ENCODE results near the gene TICAM1.
A peak's percentile ranks its signal among the peaks of the same experiment; 100 is the strongest.
"Not testable (repeated sequence)": the region's sequence is repeated elsewhere in the genome, so short reads cannot be mapped to it uniquely, and the experiment has no call there.

TICAM1 gene

DNA sequence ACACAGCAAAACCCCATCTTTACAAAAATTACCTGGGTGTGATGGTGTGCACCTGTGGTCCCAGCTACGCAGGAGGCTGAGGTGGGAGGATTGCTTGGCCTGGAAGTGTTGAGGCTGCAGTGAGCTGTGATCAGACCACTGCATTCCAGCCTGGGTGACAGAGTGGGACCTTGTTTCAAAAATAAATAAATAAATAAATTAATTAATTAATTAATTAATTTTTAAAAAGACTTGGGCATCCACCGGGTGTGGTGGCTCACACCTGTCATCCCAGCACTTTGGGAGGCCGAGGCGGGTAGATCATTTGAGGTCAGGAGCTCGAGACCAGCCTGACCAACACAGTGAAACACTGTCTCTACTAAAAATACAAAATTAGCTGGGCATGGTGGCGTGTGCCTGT is 26.4 kb downstream of the TICAM1 start:
- not testable (repeated sequence) for DNase-seq (ENCODE audit: low spot score)

DNA sequence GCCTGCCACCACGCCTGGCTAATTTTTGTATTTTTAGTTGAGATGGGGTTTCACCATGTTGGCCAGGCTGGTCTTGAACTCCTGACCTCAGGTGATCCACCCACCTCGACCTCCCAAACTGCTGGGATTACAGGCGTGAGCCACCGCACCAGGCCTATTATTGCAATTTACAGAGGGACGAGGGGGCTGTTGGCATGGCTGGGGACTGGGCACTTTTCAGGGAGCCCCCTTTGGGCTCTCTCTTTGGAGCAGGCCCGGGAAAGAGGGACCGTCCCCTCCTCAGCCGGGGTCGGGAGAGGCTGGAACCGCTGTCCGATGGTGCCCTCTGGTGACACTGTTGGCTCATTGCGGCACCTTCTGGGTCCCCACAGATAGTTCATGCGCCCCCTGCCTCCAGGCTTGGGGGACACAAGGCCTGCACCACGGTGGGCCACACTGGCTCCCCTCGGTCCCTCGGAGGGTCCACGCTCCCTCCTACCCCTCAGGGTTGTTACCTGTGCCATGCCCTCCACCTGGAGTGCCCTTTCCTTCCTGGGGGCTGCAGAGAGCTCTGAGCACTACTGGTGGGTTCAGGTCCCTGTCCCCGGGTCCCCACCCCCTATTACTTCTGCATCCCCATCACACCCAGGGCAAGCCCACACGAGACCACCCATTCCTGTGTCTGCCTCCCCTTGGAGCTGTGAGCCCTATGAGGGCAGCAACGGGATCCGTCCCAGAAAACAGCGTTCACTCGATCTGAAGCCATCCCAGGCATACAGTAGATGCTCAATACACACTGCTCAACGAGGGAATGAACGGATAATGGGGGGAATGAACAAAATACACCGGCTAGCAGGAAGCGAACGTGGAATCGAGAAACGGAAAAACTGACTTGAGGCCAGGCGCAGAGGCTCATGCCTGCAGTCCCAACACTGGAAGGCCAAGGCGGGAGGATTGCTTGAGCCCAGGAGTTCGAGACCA is 27.5 kb downstream of the TICAM1 start:
- DNase-seq (ENCODE audit: low spot score), result peak; percentile 52

DNA sequence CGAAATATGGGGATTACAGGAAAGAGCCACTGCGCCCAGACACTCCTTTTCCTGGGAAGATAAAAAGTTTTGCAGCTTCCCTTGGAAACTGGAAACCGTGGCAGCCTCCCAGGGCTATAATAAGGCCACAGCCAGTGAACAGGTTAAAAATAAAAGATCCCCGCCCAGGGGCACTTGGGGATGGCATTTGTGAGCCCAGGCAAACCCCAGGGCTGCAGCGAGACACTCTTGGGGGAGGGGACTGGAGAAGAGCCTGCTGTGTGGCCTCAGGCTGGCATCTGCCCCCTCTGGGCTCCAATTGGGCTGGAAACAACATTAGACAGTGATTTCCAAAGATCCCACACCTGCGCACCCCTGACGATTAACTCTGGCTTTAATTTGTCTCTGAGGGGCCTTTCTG is 28.8 kb downstream of the TICAM1 start:
- no peak for DNase-seq (ENCODE audit: low spot score)

DNA sequence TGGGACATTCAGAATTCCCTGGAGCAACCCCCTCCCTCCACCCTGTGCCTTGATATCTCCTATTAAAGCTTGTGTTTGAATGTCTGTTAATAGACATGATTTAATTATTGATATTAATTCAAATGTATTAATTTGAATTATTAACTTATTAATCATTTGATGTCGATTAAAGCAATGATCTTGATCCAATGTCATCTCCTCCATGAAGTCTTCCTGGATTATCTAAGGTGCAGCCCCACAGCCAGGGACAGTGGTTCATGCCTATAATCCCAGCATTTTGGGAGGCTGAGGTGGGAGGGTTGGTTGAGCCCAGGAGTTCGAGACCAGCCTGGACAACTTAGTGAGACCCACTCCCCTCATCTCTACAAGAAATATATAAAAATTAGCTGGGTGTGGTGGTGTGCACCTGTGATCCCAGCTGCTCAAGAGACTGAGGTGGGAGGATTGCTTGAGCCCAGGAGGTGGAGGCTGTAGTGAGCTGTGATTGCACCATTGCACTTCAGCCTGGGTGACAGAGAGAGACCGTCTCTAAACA is 30.4 kb downstream of the TICAM1 start:
- DNase-seq (ENCODE audit: low spot score), result no peak

DNA sequence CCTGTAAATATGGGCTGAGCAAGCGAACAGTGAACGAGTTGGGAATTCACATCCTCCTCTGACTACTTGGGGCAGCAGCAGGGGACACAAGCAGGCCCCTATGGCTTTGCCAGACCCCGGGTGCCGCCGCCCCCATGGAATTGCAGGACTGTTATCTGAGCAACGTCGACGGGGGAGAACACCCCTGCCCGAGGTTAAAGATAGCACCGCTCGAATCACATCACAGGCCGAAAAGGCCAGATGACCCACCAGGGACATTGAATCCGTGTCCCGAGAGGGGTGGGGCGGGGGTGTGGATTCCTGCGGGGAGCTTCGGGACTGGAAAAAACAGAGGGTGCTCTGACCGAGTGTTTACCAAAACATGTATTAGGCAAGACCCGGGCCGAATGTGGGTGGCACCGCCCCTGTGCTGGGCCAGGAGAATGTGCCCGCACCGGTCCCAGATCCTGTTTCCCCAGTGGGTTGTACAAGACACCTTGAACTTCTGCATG is 30.9 kb downstream of the TICAM1 start:
- no peak for DNase-seq (ENCODE audit: low spot score)

DNA sequence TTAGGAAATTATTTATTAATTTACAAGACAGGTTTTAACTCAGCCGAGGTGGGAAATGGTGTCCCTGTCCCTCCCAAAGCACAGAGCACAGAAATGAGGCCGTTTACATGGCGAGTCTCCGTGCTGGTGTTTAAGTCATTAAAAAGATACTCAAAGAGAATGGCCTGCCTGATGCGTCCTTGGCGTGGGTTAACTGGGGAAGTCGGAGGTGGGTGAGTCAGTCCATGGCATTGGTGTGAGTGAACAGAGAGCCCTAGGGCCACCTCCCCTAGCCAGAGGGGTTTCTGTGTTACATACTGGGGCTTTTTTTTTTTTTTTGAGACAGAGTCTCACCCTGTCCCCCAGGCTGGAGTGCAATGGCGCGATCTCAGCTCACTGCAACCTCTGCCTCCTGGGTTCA is 36.1 kb downstream of the TICAM1 start:
- DNase-seq (ENCODE audit: low spot score), result no peak

DNA sequence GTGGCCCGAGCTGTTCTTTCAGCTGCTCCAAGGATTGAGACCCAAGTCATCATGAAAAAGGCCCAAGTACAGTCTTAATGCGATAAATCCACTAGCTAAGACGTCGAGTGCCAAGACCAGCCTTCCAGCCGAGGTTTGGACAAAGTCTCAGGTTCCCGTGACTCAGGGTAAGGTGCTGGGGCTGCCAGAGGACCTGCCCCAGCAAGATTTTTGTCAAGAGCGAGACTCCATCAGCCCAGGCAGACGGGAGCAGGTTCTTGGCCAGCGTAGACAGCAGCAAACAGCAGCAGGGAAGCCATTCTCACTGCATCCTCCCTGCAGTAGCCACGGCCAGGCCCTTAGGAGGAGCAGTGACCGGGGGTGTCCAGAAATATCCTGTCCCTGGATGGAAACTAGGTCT is 36.5 kb downstream of the TICAM1 start:
- DNase-seq (ENCODE audit: low spot score), result no peak

DNA sequence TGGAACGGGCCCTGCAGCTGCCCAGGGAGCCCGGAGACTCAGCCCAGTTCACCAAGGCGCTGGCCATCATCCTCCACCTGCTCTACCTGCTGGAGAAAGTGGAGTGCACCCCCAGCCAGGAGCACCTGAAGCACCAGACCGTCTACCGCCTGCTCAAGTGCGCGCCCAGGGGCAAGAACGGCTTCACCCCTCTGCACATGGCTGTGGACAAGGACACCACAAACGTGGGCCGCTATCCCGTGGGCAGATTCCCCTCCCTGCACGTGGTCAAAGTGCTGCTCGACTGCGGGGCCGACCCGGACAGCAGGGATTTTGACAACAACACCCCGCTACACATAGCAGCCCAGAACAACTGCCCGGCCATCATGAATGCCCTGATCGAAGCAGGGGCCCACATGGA is 38.2 kb downstream of the TICAM1 start:
- DNase-seq (ENCODE audit: low spot score), result not testable (repeated sequence)

DNA sequence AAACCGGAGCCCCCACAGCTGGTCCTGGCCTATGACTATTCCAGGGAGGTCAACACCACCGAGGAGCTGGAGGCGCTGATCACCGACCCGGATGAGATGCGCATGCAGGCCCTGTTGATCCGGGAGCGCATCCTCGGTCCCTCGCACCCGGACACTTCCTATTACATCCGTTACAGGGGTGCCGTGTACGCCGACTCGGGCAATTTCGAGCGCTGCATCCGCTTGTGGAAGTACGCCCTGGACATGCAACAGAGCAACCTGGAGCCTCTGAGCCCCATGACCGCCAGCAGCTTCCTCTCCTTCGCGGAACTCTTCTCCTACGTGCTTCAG is 38.7 kb downstream of the TICAM1 start:
- DNase-seq (ENCODE audit: low spot score), result not testable (repeated sequence)

DNA sequence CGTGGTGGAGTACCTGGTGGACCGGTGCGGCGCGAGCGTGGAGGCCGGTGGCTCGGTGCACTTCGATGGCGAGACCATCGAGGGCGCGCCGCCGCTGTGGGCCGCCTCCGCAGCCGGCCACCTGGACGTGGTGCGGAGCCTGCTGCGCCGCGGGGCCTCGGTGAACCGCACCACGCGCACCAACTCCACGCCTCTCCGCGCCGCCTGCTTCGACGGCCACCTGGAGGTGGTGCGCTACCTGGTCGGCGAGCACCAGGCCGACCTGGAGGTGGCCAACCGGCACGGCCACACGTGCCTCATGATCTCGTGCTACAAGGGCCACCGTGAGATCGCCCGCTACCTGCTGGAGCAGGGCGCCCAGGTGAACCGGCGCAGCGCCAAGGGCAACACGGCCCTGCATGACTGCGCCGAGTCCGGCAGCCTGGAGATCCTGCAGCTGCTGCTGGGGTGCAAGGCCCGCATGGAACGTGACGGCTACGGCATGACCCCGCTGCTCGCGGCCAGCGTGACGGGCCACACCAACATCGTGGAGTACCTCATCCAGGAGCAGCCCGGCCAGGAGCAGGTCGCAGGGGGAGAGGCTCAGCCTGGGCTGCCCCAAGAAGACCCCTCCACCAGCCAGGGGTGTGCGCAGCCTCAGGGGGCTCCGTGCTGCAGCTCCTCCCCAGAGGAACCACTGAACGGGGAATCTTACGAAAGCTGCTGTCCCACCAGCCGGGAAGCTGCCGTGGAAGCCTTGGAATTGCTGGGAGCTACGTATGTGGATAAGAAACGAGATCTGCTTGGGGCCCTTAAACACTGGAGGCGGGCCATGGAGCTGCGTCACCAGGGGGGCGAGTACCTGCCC is 39.3 kb downstream of the TICAM1 start:
- not testable (repeated sequence) for DNase-seq (ENCODE audit: low spot score)

DNA sequence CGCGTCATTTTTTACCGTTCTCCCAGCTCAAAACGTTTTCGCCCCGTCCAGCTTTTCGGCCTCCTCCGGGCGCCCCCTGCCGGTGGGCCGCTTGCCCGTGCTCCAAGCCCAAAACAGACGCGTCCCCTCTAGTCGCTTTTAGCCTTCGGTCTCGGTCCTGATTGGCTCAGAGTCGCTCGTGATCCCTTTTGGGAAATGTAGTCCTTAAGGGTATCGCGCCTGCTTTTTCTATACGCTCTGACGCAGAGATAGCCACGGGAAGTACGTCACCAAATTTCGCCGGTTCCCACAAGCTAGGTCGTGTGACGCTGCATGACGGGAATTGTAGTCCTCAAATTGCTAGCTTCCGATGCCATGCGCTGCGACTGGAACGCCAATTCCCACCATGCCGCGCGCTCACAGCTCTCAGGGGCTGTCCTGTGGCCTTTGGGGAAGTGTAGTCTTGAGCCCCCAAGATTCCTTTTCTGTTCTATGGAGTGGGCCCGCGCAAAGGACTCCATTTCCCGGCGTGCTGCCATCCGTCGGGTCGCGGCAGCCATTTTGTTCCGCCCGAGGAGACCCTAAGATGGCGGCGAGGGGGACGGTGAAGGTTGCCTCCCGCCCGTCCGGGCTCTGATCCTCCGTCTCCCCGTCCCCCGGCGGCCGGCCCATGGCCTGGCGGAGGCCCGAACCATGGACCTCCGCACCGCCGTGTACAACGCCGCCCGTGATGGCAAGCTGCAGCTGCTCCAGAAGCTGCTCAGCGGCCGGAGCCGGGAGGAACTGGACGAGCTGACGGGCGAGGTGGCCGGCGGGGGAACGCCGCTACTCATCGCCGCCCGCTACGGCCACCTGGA is 40.1 kb downstream of the TICAM1 start, which contains the start of gene FEM1A:
TSS of gene FEM1A (plus strand) at position 552 of the 836 bp plus-strand sequence. CDS start at position 673, 121 bp downstream.
- DNase-seq (ENCODE audit: low spot score), result peak; percentile 98

DNA sequence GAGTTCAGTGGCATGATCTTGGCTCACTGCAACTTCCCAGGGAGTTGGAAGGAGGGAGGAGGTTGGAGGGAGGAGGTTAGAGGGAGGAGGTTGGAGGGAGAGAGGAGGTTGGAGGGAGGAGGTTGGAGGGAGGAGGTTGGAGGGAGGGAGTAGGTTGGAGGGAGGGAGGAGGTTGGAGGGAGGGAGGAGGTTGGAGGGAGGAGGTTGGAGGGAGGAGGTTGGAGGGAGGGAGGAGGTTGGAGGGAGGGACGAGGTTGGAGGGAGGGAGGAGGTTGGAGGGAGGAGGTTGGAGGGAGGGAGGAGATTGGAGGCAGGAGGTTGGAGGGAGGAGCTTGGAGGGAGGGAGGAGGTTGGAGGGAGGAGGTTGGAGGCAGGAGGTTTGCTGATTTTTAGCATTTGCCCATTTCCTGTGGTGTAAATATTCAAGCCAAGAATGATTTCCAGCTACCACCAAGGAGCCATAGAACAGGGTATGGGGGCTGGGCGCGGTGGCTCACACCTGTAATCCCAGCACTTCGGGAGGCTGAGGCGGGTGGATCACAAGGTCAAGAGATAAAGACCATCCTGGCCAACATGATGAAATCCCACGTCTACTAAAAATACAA is 45.0 kb downstream of the TICAM1 start:
- not testable (repeated sequence) for DNase-seq (ENCODE audit: low spot score)

DNA sequence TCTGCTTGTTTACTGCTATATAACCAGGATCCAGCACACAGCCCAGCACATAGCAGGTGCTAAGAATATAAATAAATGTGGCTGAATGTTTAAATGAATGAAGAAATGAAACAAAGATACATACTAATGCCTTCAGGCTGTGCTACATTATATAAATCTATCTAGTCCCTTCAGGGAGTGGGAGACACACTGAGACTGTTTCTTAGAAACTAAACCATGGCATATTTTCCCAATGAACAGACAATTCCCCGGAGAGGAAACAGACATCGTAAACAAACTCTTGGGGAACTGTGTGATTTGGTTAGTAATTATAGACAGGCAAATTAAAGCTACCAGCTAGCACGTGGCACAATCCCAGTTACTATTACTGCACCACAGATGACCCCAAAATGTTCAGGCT is 49.7 kb downstream of the TICAM1 start:
- no peak for DNase-seq (ENCODE audit: low spot score)

DNA sequence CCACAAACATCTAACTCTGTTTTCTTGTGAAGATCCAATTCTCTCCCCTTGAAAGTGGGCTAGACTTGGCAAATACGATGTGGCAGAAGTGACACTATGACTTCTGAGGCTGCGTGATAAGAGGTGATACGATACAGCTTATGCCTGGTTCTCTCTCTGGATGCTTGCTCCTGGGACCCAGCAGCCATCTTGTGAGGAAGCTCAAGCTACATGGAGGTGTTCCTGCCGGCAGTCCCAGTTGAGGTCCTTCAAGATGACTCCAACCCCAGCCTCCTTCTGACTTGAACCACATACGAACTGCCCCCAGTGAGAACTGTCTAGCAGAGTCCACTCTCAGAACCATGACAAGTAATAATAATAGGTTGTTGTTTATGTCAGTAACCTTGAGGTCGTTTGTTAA is 50.7 kb downstream of the TICAM1 start:
- no peak for DNase-seq (ENCODE audit: low spot score)

DNA sequence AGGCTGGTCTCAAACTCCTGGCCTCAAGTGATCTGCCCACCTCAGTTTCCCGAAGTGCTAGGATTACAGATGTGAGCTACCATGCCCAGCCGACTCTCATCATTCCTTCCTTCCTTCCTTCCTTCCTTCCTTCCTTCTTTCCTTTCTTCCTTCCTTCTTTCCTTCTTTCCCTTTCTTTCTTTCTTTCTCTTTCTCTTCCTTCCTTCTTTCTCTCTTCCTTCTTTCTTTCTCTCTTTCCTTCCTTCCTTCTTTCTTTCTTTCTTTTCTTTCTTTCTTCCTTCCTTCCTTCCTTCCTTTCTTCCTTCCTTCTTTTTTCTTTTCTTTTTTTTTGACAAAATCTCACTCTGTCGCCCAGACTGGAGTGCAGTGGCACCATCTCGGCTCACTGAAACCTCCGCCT is 53.4 kb downstream of the TICAM1 start:
- DNase-seq (ENCODE audit: low spot score), result not testable (repeated sequence)

DNA sequence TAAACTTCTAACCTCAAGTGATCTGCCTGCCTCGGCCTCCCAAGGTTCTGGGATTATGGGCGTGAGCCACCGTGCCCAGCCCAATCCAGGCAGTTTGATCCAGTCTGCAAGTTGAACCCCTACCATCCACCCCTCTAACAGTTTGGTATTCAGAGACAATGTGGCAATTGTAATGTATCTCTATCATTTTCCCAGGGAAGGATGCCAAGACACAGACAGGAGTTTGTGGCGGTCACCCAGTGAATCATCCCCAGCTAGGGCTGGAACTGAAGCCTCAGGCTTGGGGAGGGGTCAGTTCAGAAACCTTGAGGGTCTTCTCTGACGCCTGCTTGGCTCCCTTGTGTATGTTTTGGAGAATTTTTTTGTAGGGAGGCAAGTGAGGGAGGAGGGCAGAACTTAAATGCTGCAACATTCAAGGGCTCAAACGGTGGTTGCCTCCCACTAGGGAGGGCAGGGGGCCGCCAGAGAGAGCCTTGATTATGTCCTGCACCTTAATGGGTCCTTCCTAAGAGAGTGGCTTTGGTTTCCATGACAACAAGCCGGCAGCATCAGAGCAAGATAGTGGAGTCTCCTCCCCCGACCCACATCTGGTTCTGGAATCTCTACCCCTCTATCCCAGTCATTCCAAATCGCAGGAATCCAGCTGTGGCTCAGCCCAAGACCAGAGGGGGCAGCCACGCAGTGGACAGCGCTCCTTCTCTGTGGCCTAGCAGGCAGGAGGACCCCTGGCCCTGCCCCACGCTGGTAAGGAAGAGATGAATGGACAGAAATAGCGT is 54.9 kb downstream of the TICAM1 start:
- no peak for DNase-seq (ENCODE audit: low spot score)

DNA sequence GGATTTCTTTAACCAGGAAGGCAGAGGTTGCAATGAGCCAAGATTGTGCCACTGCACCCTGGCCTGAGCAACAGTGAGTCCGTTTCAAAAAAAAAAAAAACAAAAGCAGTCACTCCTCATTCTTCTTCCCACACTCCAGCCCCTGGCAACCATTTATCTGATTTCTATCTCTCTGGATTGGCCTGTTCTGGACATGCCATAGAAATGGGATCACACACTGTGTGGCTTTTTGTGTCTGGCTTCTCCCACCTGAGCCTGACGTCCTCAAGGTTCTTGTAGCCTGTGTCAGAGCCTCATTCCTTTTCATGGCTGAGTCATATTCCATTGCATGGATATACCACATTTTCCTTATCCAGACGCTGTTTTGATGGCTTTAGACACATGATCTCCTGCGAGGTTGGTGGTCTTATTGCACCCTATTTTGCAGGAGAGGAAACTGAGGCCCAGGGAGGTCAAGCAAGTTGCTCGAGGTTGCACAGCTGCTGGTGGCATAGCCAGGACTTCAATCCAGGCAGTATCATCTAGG is 55.8 kb downstream of the TICAM1 start:
- DNase-seq (ENCODE audit: low spot score), result no peak

DNA sequence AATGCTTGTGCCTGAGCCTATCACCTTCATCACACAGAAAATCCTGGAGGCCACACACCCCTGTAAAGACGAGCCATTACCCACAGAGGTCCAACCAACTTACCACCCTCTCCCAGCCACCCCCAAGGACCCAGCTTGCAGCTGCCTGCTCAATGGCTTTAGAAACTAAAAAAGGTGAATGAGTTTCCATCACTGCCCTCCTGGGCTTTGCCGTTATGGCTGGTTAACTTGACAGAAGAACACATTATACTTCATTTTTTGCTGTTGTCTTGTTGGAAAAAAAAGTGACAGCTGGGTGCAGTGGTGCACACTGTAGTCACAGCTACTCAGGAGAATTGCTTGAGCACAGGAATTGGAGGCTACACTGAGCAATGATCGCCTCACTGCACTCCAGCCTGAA is 57.4 kb downstream of the TICAM1 start:
- no peak for DNase-seq (ENCODE audit: low spot score)

DNA sequence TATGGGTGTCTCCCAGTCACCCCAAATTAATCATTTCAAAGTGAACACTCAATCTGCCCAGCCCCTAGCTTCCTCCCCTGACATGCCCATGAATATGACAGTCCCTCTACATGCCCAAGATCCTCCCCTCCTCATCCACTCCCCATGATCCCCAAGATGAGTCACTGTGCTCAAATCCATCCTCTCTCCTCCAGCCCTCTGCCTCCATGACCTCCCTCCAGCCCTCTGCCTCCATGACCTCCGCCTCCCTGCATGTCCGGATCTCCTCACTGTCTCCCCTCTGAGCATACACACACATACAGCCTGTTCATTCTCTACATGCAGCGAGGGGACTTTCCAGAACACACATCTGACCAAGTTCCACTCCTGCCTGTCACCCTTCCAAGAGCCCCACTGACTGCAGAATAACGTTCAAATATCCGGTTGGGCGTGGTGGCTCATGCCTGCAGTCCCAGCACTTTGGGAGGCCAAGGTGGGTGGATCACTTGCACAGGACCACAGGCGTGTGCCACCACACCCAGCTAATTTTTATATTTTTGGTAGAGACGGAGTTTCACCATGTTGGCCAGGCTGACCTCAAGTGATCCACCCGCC is 58.4 kb downstream of the TICAM1 start:
- DNase-seq (ENCODE audit: low spot score), result no peak

DNA sequence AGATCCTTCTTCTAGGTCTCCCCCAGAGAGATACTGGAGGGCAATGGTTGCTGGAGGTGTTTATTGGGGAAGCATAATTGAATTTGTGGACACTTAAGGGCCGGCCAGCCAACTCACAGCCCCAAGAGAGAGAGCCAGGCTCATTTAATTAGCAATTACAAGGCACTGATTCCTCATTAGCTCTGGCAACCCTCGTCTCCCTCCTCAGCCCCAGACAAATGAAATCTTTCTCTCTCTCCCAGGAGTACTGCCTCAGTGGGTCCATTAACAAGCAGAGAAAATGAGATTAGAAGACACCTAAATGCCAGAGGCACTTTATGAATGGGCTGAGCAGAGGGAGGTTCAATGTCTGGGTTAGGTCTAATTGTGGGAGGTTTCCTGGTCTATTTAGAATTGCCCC is 58.9 kb downstream of the TICAM1 start:
- DNase-seq (ENCODE audit: low spot score), result no peak
